Trophoblast cell (in vitro differentiated cells and primary cell): ENCODE measurements around the gene NTNG1.

Experiments
- DNase-seq, 2 donors: peaks; one replicate each; pipeline ENCODE4 v3.0.0-alpha.2; 2016
- H2AFZ ChIP-seq: 2 replicates; pipeline ENCODE4 v1.6.1; 2013; ENCODE audit warnings: low read length, moderate library complexity, mild to moderate bottlenecking; ENCODE audit not compliant: insufficient read depth, poor library complexity
- H2AK5ac ChIP-seq: 2 replicates; pipeline ENCODE4 v1.6.1; 2013; ENCODE audit warnings: mild to moderate bottlenecking, low read length
- H2BK120ac ChIP-seq: 2 replicates; pipeline ENCODE4 v1.6.1; 2013; ENCODE audit warnings: low read length, mild to moderate bottlenecking, moderate library complexity; ENCODE audit not compliant: insufficient read depth, poor library complexity
- H2BK12ac ChIP-seq: 2 replicates; pipeline ENCODE4 v1.6.1; 2013; ENCODE audit warnings: mild to moderate bottlenecking, low read length, moderate library complexity
- H2BK5ac ChIP-seq: 2 replicates; pipeline ENCODE4 v1.6.1; 2013; ENCODE audit warnings: low read length, low read depth, moderate library complexity, mild to moderate bottlenecking; ENCODE audit not compliant: poor library complexity
- H3K14ac ChIP-seq: 2 replicates; pipeline ENCODE4 v1.6.1; 2013; ENCODE audit warnings: mild to moderate bottlenecking, low read length
- H3K18ac ChIP-seq: 2 replicates; pipeline ENCODE4 v1.6.1; 2013; ENCODE audit warnings: mild to moderate bottlenecking, low read length
- H3K23ac ChIP-seq: 2 replicates; pipeline ENCODE4 v1.6.1; 2013; ENCODE audit warnings: low read length
- H3K27ac ChIP-seq: 2 replicates; pipeline ENCODE4 v1.5.1; 2013; ENCODE audit warnings: low read depth, mild to moderate bottlenecking, inconsistent platforms, low read length, moderate library complexity
- H3K27me3 ChIP-seq: 2 replicates; pipeline ENCODE4 v1.6.1; 2013; ENCODE audit warnings: inconsistent platforms, mild to moderate bottlenecking, low read length, moderate library complexity; ENCODE audit not compliant: insufficient read depth
- H3K36me3 ChIP-seq, 2 experiments: 1 replicate in 1 of 2; 2 replicates in 1 of 2; pipeline ENCODE4 v1.6.1; 2013; ENCODE audit warnings: low read length in 2 of 2, mild to moderate bottlenecking in 2 of 2, moderate library complexity in 1 of 2; ENCODE audit not compliant: insufficient read depth in 2 of 2, control insufficient read depth in 1 of 2
- H3K4ac ChIP-seq: 2 replicates; pipeline ENCODE4 v1.6.1; 2013; ENCODE audit warnings: low read depth, mild to moderate bottlenecking, low read length, moderate library complexity
- H3K4me1 ChIP-seq, 2 experiments: 1 replicate in 1 of 2; 2 replicates in 1 of 2; pipeline ENCODE4 v1.6.1; 2013; ENCODE audit warnings: low read length in 2 of 2, mild to moderate bottlenecking in 2 of 2, moderate library complexity in 1 of 2; ENCODE audit not compliant: insufficient read depth in 2 of 2, control insufficient read depth in 1 of 2
- H3K4me2 ChIP-seq: 2 replicates; pipeline ENCODE4 v1.6.1; 2013; ENCODE audit warnings: inconsistent platforms, mild to moderate bottlenecking, low read length, moderate library complexity
- H3K4me3 ChIP-seq: 2 replicates; pipeline ENCODE4 v1.5.1; 2013; ENCODE audit warnings: mild to moderate bottlenecking, low read depth, low read length, inconsistent platforms
- H3K79me1 ChIP-seq: one replicate; pipeline ENCODE4 v1.6.1; 2013; ENCODE audit warnings: low read length
- H3K79me2 ChIP-seq: 2 replicates; pipeline ENCODE4 v1.6.1; 2013; ENCODE audit warnings: low read length, mild to moderate bottlenecking; ENCODE audit not compliant: control insufficient read depth, insufficient read depth, poor library complexity
- H3K9ac ChIP-seq: 2 replicates; pipeline ENCODE4 v1.6.1; 2013; ENCODE audit warnings: mild to moderate bottlenecking, low read length
- H3K9me3 ChIP-seq: 2 replicates; pipeline ENCODE4 v1.6.1; 2013; ENCODE audit warnings: low read depth, mild to moderate bottlenecking, control low read depth, inconsistent platforms, low read length; ENCODE audit not compliant: insufficient read depth
- H4K12ac ChIP-seq: 2 replicates; pipeline ENCODE4 v1.6.1; 2013; ENCODE audit warnings: low read depth, mild to moderate bottlenecking, low read length, moderate library complexity
- H4K8ac ChIP-seq: 2 replicates; pipeline ENCODE4 v1.6.1; 2013; ENCODE audit warnings: low read depth, mild to moderate bottlenecking, low read length, moderate library complexity
- H4K91ac ChIP-seq: one replicate; pipeline ENCODE4 v1.6.1; 2013; ENCODE audit warnings: low read depth, mild to moderate bottlenecking, low read length, moderate library complexity
- WGBS: extraction: QIAGEN DNeasy Blood & Tissue Kit; methylation state at CpG from one replicate; pipeline ENCODE4 v1.1.7; 2013; ENCODE audit warnings: missing lambda C conversion rate; ENCODE audit not compliant: insufficient read length, insufficient coverage; ENCODE audit errors: extremely low coverage; 5-methylcytosine and 5-hydroxymethylcytosine counted together

Gene NTNG1

DNA sequence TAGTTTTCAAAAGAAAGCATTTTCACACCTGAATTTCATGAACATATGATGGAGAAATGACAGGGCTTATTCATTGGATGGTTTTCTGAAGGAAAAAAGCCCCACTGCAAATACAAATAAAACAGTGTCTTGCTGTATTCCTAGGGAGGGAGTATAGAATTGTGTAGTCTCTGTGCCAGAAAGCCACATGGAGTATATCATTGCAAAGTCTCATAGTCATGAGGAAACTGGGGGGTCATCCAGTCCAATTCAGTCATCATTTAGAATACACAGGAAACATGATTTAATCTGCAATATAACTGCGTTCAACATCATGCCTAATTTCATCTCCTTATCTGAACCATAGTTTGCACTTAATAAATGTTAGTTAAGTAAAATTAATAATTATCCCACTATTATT, 222.3 kb downstream of the NTNG1 start:
- Histone ChIP-seq H2AK5ac (no peak overlapping the region), H3K14ac (no peak overlapping the region), H4K8ac (no peak overlapping the region), H2BK12ac (no peak overlapping the region), H3K79me1 (no peaks in the 10 kb centered on the region), H3K79me2 (no peaks in the 10 kb centered on the region), H3K27me3 (no peaks in the 10 kb centered on the region), H3K36me3 (no peaks in the 10 kb centered on the region), H2BK5ac (no peak overlapping the region), H2BK120ac (no peak overlapping the region), H3K23ac (no peak overlapping the region), H3K4me3 (no peak overlapping the region), H3K9ac (no peak overlapping the region), H3K4me2 (no peak overlapping the region), H2AFZ (no peak overlapping the region), H3K18ac (no peak overlapping the region), H3K9me3 (no peaks in the 10 kb centered on the region), H3K4ac (no peak overlapping the region), H4K12ac (no peak overlapping the region), H3K4me1 (no peaks in the 10 kb centered on the region), H4K91ac (no peak overlapping the region), H3K27ac (no peak overlapping the region)
- DNase-seq, result no peak
- no CpG with 5 or more reads among the region's 1 CpG for WGBS

GRCh38 chr1:107365527-107366240, 224.8 kb downstream of the NTNG1 start:
- H3K79me2 ChIP-seq, result no peaks in the 10 kb centered on the region
- H2BK12ac ChIP-seq, result no peak overlapping the region
- H2AK5ac ChIP-seq, result no peak overlapping the region
- H3K18ac ChIP-seq, result no peak overlapping the region
- no peak overlapping the region for H2BK5ac ChIP-seq
- no peak overlapping the region for H3K23ac ChIP-seq
- no peaks in the 10 kb centered on the region for H3K27me3 ChIP-seq
- no peak overlapping the region for H4K8ac ChIP-seq
- H3K4me1 ChIP-seq, result no peaks in the 10 kb centered on the region
- H3K27ac ChIP-seq, result no peak overlapping the region
- H3K36me3 ChIP-seq, result no peaks in the 10 kb centered on the region
- no peak overlapping the region for H3K4me2 ChIP-seq
- no peaks in the 10 kb centered on the region for H3K79me1 ChIP-seq
- no peak overlapping the region for H3K4ac ChIP-seq
- no peak overlapping the region for H2AFZ ChIP-seq
- no peak overlapping the region for H4K12ac ChIP-seq
- no peak overlapping the region for H3K14ac ChIP-seq
- H2BK120ac ChIP-seq, result no peak overlapping the region
- H3K4me3 ChIP-seq, result no peak overlapping the region
- no peak for DNase-seq
- no CpG with 5 or more reads among the region's 2 CpGs for WGBS
- H4K91ac ChIP-seq, result no peak overlapping the region
- no peaks in the 10 kb centered on the region for H3K9me3 ChIP-seq
- no peak overlapping the region for H3K9ac ChIP-seq

- H3K79me1 ChIP-seq, result no peaks in the 10 kb centered on the region
- no CpG with 5 or more reads among the region's 4 CpGs for WGBS
- H4K91ac ChIP-seq, result no peak overlapping the region
- H2BK5ac ChIP-seq, result no peak overlapping the region
- H4K8ac ChIP-seq, result no peak overlapping the region
- no peak overlapping the region for H3K4me2 ChIP-seq
- H2AFZ ChIP-seq, result no peak overlapping the region
- H2BK120ac ChIP-seq, result no peak overlapping the region
- H2BK12ac ChIP-seq, result no peak overlapping the region
- no peak overlapping the region for H3K23ac ChIP-seq
- H3K4me3 ChIP-seq, result no peak overlapping the region
- no peak overlapping the region for H3K18ac ChIP-seq
- no peak overlapping the region for H2AK5ac ChIP-seq
- no peaks in the 10 kb centered on the region for H3K79me2 ChIP-seq
- H3K9ac ChIP-seq, result no peak overlapping the region
- no peaks in the 10 kb centered on the region for H3K36me3 ChIP-seq
- H3K27me3 ChIP-seq, result no peaks in the 10 kb centered on the region
- no peaks in the 10 kb centered on the region for H3K9me3 ChIP-seq
- H3K14ac ChIP-seq, result no peak overlapping the region
- H4K12ac ChIP-seq, result no peak overlapping the region
- no peak overlapping the region for H3K4ac ChIP-seq
- H3K4me1 ChIP-seq, result no peaks in the 10 kb centered on the region
- H3K27ac ChIP-seq, result no peak overlapping the region
- no peak for DNase-seq
Measured at GRCh38 chr1:107378426-107378825, 237.6 kb downstream of the NTNG1 start.

- Histone ChIP-seq H2BK12ac (no peak overlapping the region), H4K12ac (no peak overlapping the region), H3K9ac (no peak overlapping the region), H3K27me3 (no peaks in the 10 kb centered on the region), H3K27ac (no peak overlapping the region), H3K4me3 (no peak overlapping the region), H3K18ac (no peak overlapping the region), H3K79me1 (no peaks in the 10 kb centered on the region), H4K91ac (no peak overlapping the region), H3K4me1 (no peaks in the 10 kb centered on the region), H3K79me2 (no peaks in the 10 kb centered on the region), H3K4me2 (no peak overlapping the region), H3K4ac (no peak overlapping the region), H3K36me3 (no peaks in the 10 kb centered on the region), H3K23ac (no peak overlapping the region), H2BK120ac (no peak overlapping the region), H2BK5ac (no peak overlapping the region), H2AK5ac (no peak overlapping the region), H3K14ac (no peak overlapping the region), H3K9me3 (no peaks in the 10 kb centered on the region), H2AFZ (no peak overlapping the region), H4K8ac (no peak overlapping the region)
- DNase-seq, result no peak
- WGBS, result no CpG with 5 or more reads among the region's 2 CpGs
Measured at GRCh38 chr1:107378866-107379265, 238.0 kb downstream of the NTNG1 start.
